Upper lobe of left lung (tissue), 4 donors: Measurements from ENCODE around the gene KLRB1.

Experiments
- CTCF ChIP-seq, 6 experiments: fragments of 450-650 bp in 4 of 6; fragments of 200-600 bp in 2 of 6; sonication (generic) in 2 of 6; IDR thresholded peaks; one replicate each; pipeline ENCODE4 v1.5.1; 2016 to 2019; ENCODE audit warnings: antibody characterized with exemption in 6 of 6
- POLR2A ChIP-seq, 4 donors: fragments of 450-650 bp; IDR thresholded peaks; one replicate each; pipeline ENCODE4 v1.5.1; 2016 to 2017; ENCODE audit warnings: antibody characterized with exemption in 4 of 4, mild to moderate bottlenecking in 2 of 4

- TF ChIP-seq POLR2A (IDR thresholded peaks at IDR 0.05) (no peak), CTCF (IDR thresholded peaks at IDR 0.05) (no peak)
Measured at GRCh38 chr12:9617124-9617523, 9.4 kb upstream of the KLRB1 start.
